ENCODE results near the gene SCAMP1.
A peak's percentile ranks its signal among the peaks of the same experiment; 100 is the strongest.
"Not testable (repeated sequence)": the region's sequence is repeated elsewhere in the genome, so short reads cannot be mapped to it uniquely, and the experiment has no call there.

SCAMP1 gene

DNA sequence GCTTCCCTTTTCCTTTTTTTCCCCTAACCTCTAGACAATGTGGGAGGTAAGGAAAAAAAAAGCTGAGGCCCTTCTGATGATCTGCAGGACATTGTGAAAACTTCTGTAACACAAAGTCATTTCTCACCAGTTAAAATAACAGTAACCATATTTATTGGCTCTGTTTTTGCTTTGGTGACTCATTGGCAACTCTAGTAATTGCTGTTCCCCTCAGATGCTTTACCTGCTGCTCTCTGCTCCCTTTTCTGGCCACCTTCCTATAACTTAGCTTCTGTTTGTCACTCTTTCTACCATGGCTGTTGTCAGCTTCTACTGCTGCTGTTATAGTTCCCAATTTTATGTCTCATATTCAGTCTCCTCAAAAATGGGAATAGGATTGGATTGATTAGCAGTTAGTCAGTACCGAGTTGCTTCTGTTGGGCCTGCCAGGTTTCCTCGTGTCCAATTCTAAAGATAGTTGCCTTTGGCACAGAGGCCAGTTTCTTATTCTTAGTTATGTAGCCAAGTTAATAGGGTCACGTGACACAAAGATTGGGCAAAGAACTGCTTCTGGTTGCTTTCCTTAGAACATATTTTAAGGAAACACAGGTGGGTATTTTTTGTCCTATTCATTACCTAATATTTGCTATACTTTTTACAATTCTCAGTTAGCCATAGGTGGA, 16.8 kb downstream of the SCAMP1 start:
- Mint-ChIP-seq H3K9me3 (no peaks in the 10 kb centered on the region), H3K4me1 (peaks cover 13% of the 10 kb centered on the region), H3K4me3 (no peak overlapping the region), H3K36me3 (peaks cover 9% of the 10 kb centered on the region), H3K27me3 (no peaks in the 10 kb centered on the region), H3K27ac (no peak overlapping the region)
- DNase-seq (ENCODE audit: low spot score in 2 of 2): no peak
- no peak for ATAC-seq (ENCODE audit: low read depth)

DNA sequence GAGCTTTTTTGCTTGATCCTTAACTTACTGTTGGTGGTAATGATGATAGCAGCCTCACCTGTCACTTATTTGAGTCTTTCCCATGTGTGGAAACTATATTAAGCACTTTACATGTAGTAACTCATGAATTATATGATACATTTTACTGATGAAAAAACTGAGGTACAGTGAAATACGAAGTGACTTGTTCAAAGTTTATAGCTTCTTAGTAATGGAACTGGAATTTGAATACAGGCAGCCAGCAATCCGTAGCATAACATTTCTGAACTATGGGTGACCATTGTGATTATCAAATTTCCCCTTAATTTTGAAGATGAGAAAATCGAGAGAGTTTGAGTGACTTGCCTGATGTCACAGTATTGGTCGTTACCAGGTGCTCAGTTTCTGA, 17.3 kb downstream of the SCAMP1 start:
- DNase-seq (ENCODE audit: low spot score in 2 of 2): no peak
- no peaks in the 10 kb centered on the region for H3K27me3 Mint-ChIP-seq
- peaks cover 13% of the 10 kb centered on the region for H3K36me3 Mint-ChIP-seq
- peaks cover 15% of the 10 kb centered on the region for H3K4me1 Mint-ChIP-seq
- no peaks in the 10 kb centered on the region for H3K9me3 Mint-ChIP-seq
- H3K27ac Mint-ChIP-seq: no peak overlapping the region
- no peak for ATAC-seq (ENCODE audit: low read depth)
- H3K4me3 Mint-ChIP-seq: no peak overlapping the region

DNA sequence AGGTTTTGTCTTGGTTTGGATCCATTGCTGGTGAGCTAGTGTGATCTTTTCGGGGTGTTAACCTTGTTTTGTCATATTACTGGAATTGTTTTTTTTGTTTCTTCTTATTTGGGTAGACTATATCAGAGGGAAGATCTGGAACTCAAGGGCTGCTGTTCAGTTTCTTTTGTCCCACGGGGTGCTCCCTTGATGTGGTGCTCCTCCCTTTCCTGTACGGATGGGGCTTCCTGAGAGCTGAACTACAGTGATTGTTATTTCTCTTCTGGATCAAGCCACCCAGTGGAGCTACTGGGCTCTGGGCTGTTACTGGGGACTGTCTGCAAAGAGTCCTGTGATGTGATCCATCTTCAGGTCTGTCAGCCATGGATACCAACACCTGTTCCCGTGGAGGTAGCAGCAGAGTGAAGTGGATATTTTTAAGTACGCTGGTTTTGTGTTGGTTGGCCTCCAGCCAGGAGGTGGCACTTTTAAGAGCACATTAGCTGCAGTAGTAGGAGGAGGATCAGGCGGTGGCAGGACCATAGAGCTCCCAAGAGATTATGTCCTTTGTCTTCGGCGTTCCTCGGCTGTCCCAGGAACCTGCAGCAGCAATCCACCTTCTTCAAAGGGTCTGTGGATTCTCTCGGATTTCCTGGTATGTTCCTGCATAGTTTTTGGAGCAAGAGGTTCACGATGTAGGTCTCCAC, 27.2 kb downstream of the SCAMP1 start:
- no peak for DNase-seq (ENCODE audit: low spot score in 2 of 2)
- peaks cover 11% of the 10 kb centered on the region for H3K4me1 Mint-ChIP-seq
- ATAC-seq (ENCODE audit: low read depth): no peak
- peaks cover 13% of the 10 kb centered on the region for H3K9me3 Mint-ChIP-seq
- H3K36me3 Mint-ChIP-seq: peaks cover 53% of the 10 kb centered on the region
- no peak overlapping the region for H3K4me3 Mint-ChIP-seq
- H3K27me3 Mint-ChIP-seq: no peaks in the 10 kb centered on the region
- H3K27ac Mint-ChIP-seq: no peak overlapping the region

DNA sequence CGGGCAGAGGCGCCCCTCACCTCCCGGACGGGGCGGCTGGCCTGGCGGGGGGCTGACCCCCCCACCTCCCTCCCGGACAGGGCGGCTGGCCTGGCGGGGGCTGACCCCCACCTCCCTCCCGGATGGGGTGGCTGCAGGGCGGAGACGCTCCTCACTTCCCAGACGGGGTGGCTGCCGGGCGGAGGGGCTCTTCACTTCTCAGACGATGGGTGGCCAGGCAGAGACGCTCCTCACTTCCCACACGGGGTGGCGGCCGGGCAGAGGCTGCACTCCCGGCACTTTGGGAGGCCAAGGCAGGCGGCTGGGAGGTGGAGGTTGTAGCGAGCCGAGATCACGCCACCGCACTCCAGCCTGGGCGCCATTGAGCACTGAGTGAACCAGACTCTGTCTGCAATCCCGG, 30.9 kb downstream of the SCAMP1 start:
- ATAC-seq (ENCODE audit: low read depth); H3K27me3 Mint-ChIP-seq; H3K9me3 Mint-ChIP-seq; DNase-seq (ENCODE audit: low spot score in 2 of 2); H3K4me3 Mint-ChIP-seq; H3K27ac Mint-ChIP-seq: not testable (repeated sequence)
- H3K4me1 Mint-ChIP-seq: peaks cover 11% of the 10 kb centered on the region
- H3K36me3 Mint-ChIP-seq: peaks cover 37% of the 10 kb centered on the region

DNA sequence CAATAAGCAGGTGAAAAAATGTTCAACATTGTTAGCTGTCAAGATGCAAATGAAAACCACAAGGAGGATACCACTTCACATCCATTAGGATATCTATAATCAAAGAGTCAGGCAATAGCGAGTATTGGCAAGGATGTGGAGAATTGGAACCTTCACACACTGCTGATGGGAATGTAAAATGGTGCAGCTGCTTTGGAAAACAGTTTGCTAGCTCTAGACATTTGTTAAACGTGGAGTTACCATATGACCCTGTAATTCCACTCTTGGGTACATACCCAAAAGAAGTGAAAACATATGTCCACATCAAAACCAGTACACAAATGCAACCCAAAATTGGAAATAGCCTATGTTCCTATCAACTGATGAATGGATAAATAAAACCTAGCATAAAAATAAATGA, 37.4 kb downstream of the SCAMP1 start:
- H3K9me3 Mint-ChIP-seq: no peaks in the 10 kb centered on the region
- DNase-seq (ENCODE audit: low spot score in 2 of 2) (no peak), ATAC-seq (ENCODE audit: low read depth) (no peak)
- no peaks in the 10 kb centered on the region for H3K27me3 Mint-ChIP-seq
- no peak overlapping the region for H3K27ac Mint-ChIP-seq
- H3K36me3 Mint-ChIP-seq: peaks cover 24% of the 10 kb centered on the region
- H3K4me3 Mint-ChIP-seq: no peak overlapping the region
- peaks cover 35% of the 10 kb centered on the region for H3K4me1 Mint-ChIP-seq

DNA sequence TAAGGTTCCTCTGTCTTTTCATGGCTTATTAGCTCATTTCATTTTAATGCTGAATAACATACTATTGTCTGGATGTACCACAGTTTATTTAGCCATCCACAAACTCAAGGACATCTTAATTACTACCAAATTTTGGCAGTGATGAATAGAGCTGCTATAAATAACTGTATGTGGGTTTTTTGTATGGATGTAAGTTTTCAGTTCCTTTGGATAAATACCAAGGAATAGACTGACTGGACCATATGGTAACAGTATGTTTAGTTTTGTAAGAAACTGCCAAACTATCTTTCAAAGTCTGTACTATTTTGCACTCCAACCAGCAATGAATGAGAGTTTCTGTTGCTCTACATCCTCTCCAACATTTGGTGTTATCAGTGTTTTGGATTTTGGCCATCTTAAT, 38.7 kb downstream of the SCAMP1 start:
- H3K27ac Mint-ChIP-seq: no peak overlapping the region
- H3K4me1 Mint-ChIP-seq: peaks cover 35% of the 10 kb centered on the region
- no peaks in the 10 kb centered on the region for H3K9me3 Mint-ChIP-seq
- ATAC-seq (ENCODE audit: low read depth): no peak
- H3K36me3 Mint-ChIP-seq: peaks cover 21% of the 10 kb centered on the region
- no peak for DNase-seq (ENCODE audit: low spot score in 2 of 2)
- no peak overlapping the region for H3K4me3 Mint-ChIP-seq
- H3K27me3 Mint-ChIP-seq: no peaks in the 10 kb centered on the region

DNA sequence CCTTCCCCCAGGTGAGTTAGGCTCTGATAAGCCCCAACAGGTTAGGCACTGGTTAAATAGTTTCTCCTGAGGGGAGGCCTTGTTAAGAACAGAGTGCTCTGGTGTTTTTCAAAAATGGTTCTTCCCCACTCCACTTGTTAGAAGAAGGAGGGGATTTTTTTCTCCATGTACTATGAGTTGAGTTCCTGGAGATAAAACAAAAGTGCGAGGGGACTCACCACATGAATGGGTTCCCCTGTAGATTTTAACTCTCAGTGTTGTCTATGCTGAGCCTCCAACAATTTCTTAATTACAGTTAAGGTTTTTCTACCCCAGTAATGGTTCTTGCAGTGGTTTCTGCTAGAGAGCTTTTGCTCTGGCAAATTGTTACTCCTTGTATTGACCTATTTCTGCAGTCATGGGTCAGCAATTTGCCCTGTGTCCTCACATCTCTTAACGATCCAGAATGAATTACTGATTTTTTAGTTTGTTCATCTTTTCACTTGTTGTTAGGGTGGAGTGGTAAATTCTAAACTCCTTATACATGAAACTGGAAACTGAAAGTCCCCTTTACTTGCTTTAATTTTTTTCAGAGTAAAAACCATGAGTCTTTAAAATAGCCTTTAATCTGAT, 44.4 kb downstream of the SCAMP1 start:
- Mint-ChIP-seq H3K4me3 (no peak overlapping the region), H3K27ac (peak overlapping the region; percentile 29)

DNA sequence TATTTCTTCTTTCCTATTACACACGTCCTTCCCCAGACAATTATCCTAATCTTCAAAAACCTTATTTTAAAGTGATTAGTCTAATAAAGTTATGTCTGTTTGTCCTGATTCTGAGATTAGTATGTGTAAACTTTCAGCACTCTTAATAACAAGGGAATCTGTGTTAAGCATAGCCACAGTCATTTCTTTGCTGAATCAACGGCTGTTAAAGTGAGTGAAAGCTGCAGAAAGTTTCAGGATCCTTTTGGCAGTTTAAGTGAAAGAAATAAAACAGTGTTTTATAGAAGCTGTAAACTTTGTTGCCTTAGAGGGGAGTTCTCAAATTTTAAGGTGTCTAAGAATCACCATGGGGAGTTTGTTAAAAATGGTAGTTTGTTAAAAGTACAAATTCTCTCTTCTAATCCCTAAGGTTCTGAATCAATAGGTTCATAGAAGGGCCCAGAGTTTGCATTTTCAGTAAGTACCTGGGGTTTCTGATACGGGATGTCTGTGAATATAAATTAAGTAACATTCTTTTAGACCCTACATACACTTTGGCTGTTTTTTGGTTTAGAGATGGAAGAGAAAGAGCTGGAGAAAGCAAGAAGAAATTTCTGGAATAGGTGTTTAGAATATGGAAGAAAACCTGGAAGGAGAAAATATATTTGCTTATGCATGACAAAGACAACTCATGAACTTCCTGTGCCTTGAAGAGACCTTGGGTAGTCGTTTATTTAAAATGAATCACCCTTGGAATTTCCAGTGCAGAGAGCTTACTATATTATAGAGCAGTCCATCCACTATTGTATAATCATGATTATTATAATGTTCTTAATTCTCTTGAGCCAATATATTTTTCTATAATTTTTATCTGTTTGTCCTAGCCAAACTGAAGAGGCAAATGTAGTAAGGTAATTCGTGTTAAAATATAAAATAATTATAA, 45.7 kb downstream of the SCAMP1 start:
- Mint-ChIP-seq H3K27ac (peak overlapping the region; percentile 29), H3K9me3 (peaks cover 1% of the 10 kb centered on the region), H3K4me3 (no peak overlapping the region), H3K4me1 (peaks cover 42% of the 10 kb centered on the region), H3K27me3 (no peaks in the 10 kb centered on the region), H3K36me3 (peaks cover 19% of the 10 kb centered on the region)
- ATAC-seq (ENCODE audit: low read depth) (no peak), DNase-seq (ENCODE audit: low spot score in 2 of 2) (no peak)

More for the DNA sequence above, 44.4 kb downstream of the SCAMP1 start:
- Mint-ChIP-seq H3K9me3 (peaks cover 1% of the 10 kb centered on the region), H3K4me1 (peaks cover 46% of the 10 kb centered on the region), H3K27me3 (no peaks in the 10 kb centered on the region), H3K36me3 (peaks cover 15% of the 10 kb centered on the region)
- DNase-seq (ENCODE audit: low spot score in 2 of 2) (no peak), ATAC-seq (ENCODE audit: low read depth) (no peak)

DNA sequence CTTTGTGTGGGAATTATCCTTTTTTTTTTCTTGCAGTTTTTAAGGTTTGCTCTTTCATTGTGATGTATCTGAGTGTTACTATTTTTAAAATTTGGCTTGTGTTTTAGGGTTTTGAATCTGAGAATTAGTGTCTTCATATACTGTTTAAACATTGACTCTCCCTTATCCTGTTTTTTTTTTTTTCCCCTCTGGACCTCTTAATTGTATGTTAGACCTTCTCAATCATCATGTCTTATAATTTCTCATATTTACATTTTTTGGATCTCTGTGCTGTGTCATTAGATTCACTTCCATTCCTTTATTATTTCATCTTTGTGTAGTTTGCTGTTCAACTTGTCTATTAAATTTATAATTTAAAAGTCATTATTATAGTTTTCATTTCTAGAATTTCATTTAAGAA, 47.0 kb downstream of the SCAMP1 start:
- H3K36me3 Mint-ChIP-seq: peaks cover 18% of the 10 kb centered on the region
- DNase-seq (ENCODE audit: low spot score in 2 of 2): no peak
- H3K4me3 Mint-ChIP-seq: no peak overlapping the region
- peaks cover 1% of the 10 kb centered on the region for H3K9me3 Mint-ChIP-seq
- no peaks in the 10 kb centered on the region for H3K27me3 Mint-ChIP-seq
- ATAC-seq (ENCODE audit: low read depth): no peak
- peaks cover 40% of the 10 kb centered on the region for H3K4me1 Mint-ChIP-seq
- H3K27ac Mint-ChIP-seq: no peak overlapping the region

DNA sequence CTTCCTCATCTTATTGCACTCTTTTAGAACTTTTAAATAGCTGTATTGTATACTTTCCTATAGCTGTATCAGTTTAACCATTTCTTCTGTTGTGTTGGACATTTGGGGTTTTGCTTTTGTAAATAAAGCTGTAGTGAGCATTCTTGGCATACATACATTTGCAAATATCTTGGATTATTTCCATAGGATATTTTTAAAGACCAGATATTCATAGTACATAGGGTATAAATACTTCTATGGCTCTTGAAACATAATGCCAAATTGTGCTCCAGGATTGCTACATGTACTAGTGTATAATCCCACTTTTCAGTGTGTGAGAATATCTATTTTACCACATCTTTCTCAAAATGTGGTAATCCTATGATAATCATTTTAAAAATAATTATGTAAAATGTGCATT, 51.2 kb downstream of the SCAMP1 start:
- no peak overlapping the region for H3K4me3 Mint-ChIP-seq
- H3K27ac Mint-ChIP-seq: no peak overlapping the region
- H3K4me1 Mint-ChIP-seq: peaks cover 32% of the 10 kb centered on the region
- peaks cover 23% of the 10 kb centered on the region for H3K36me3 Mint-ChIP-seq
- H3K27me3 Mint-ChIP-seq: no peaks in the 10 kb centered on the region
- ATAC-seq (ENCODE audit: low read depth) (no peak), DNase-seq (ENCODE audit: low spot score in 2 of 2) (no peak)
- H3K9me3 Mint-ChIP-seq: peaks cover 1% of the 10 kb centered on the region

DNA sequence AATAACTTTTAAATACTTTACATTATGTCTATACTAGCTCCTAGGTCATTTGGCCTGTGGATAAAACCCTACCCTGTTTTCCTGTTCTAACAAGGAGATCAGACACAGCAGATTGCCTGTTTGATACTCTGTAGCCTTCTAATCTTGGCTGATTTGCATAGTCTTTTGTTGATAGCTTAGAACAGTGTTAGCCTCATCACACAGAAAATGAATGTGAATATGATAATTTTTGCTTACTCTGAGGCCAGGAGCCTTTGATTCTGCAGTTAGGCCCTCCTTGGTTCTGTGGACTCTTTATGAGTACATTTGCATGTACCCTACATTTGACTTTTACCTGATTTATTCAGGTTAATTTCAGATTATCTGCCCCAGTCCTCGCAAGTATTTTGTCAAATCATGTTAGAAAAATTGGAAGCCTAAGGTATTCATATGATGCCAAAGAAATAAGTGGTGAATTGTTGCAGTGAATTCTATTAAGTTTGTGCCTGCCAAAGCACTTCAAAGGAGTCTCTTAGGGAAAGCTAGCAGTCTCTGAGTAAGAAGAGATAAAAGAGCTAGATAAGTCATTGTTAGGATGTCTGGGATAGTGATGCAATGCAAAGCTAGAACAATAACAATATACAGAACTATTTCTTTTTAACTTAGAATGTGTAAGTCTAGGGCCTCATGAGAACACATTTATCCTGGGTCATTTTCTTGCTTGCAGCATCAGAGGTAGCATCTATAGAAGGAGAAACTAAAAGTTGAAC, 56.4 kb downstream of the SCAMP1 start:
- Mint-ChIP-seq H3K9me3 (no peaks in the 10 kb centered on the region), H3K4me1 (peaks cover 12% of the 10 kb centered on the region), H3K27me3 (no peaks in the 10 kb centered on the region), H3K4me3 (no peak overlapping the region), H3K36me3 (peaks cover 25% of the 10 kb centered on the region), H3K27ac (no peak overlapping the region)
- ATAC-seq (ENCODE audit: low read depth) (no peak), DNase-seq (ENCODE audit: low spot score in 2 of 2) (no peak)

DNA sequence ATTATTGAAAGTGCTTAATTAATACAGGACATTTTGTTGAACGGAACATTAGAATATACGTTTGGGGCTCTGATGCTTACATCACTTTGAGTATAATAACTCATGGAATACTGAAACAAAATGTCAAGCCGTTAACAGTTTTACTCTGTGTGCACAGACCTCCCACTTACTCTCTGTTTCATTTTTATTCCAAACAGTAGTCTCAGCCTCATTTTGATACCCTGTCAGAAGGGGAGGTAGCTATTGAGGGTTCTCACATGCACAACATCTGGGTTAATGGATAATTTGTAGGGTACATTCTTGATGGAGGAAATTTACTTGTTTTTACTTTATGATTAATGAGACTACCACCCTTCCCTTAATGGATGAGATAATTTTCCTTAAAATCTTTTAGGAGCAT, 59.0 kb downstream of the SCAMP1 start:
- Mint-ChIP-seq H3K27me3 (no peaks in the 10 kb centered on the region), H3K4me1 (no peaks in the 10 kb centered on the region), H3K36me3 (peaks cover 31% of the 10 kb centered on the region), H3K4me3 (no peak overlapping the region), H3K27ac (no peak overlapping the region), H3K9me3 (no peaks in the 10 kb centered on the region)
- no peak for DNase-seq (ENCODE audit: low spot score in 2 of 2)
- ATAC-seq (ENCODE audit: low read depth): no peak

DNA sequence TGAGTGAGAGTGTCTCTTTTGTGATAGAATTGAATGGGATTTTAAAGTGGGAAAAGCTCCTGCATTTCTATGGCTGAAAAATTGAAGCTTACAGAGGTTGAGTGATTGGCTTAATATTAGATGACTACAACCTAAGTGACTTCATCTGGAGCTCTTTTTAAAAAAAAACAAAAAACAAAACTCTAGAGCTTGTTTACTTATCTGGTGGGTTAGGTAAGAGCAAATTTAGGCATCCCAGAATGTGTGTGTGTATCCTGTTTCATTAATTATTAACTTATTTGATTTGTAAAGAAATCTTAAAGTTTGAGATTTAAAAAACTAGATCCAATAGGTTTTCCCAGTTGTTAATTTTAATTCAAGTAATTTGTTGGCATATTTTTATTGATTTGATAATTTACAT, 60.1 kb downstream of the SCAMP1 start:
- Mint-ChIP-seq H3K9me3 (no peaks in the 10 kb centered on the region), H3K4me1 (no peaks in the 10 kb centered on the region), H3K27ac (no peak overlapping the region), H3K4me3 (no peak overlapping the region), H3K36me3 (peaks cover 31% of the 10 kb centered on the region), H3K27me3 (no peaks in the 10 kb centered on the region)
- DNase-seq (ENCODE audit: low spot score in 2 of 2): no peak
- no peak for ATAC-seq (ENCODE audit: low read depth)

Measured in memory B cell (primary cell).